GM21381 (cell line): ENCODE results near the gene FRS3.
"Not testable (repeated sequence)": the region's sequence is repeated elsewhere in the genome, so short reads cannot be mapped to it uniquely, and the experiment has no call there.

Experiments used
- ATAC-seq: cut with Tn5 transposase; IDR thresholded peaks from one replicate; pipeline ENCODE4 v1.9.1; 2021; ENCODE audit warnings: mild to moderate bottlenecking, moderate library complexity; ENCODE audit not compliant: unreplicated experiment

The FRS3 gene

DNA sequence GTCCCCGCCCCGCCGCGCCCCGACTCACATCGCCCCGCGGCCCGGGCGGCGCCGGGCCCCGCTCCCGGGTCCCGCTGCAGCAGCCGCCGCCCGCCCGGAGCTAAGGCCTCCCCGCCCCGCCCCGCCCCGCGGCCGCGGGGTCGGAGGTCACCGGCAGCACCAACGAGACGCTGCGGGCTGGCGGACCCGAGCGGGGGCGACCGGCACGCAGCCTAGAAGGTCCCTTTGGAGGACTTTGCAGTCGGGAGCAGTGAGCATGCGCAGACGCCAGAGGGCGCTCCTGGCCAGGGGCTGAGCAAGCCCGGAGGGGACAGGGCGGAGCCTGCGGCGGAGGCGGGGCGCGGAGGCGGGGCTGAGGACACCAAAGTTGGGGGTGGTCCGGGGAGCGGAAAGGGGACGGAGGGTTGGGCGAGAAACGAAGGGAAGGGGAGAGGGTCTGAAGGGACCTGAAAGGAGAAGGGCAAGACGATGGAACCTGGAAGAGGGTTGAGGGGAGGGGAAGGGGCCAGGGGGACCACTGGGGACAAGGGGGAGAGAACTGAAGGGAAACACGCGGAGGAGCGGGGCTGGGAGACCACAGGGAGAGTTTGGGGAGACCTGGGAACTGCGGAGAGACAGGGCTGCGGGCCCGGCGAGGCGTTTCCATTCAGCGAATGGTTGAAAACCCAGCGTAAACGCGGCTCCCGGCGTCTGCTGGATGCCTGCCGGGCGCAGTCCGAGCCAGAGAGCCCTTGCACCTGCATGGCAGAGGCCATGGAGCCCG is at the start of gene FRS3:
Gene FRS3 (minus strand): TSS at position 113 of the 763 bp plus-strand sequence. CDS start 2,913 bp downstream, outside the sequence.
- ATAC-seq: peak; percentile 86

GRCh38 chr6:41826343-41827022 is 46.8 kb upstream of the FRS3 start:
- ATAC-seq: no peak

DNA sequence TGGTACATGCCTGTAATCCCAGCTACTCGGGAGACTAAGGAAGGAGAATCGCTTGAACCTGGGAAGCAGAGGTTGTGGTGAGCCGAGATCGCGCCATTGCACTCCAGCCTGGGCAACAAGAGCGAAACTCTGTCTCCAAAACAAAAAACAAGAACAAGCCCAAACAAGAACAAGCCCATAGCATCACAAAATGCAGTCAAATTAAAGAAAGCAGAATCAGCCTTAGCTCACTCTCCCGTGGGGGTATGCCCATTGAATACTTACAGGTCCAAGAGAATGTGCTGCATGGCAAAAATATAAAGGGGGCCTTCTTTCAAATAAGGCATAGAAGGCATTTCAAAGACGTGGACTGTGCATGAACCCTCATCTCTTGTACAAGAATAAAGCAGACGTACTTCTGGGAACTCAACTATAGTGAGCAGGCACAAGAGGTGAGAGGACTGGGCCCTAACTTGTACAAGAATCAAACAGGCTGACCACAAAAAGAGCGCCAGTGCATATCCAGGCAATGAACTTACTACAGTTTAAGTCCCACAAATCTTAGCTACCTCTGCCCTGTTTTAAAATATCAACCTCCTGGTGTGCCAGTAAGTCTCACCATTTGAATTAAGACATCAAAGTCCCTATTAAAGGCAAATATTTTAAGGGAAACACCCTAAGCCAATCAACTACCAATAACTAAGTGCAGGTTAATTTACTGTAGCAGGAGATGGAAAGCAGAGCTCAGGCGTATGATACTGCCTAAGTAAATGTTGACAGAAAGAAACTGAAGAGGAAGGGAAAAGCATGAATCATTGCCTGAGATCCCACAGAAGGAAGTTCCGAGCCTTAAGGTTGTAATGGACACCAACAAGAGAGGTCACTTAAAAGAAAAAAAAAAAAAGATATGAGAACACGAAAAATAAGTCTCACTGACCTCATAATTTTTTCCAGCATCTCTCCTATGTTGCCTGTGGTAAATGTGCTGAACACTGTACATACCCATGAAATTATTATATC is 45.2 kb upstream of the FRS3 start:
- ATAC-seq: no peak

GRCh38 chr6:41823178-41823577 is 43.5 kb upstream of the FRS3 start:
- ATAC-seq: no peak

GRCh38 chr6:41822021-41822420 is 42.3 kb upstream of the FRS3 start:
- ATAC-seq: no peak

- ATAC-seq: no peak
Observed at GRCh38 chr6:41821266-41821665, 41.6 kb upstream of the FRS3 start.

DNA sequence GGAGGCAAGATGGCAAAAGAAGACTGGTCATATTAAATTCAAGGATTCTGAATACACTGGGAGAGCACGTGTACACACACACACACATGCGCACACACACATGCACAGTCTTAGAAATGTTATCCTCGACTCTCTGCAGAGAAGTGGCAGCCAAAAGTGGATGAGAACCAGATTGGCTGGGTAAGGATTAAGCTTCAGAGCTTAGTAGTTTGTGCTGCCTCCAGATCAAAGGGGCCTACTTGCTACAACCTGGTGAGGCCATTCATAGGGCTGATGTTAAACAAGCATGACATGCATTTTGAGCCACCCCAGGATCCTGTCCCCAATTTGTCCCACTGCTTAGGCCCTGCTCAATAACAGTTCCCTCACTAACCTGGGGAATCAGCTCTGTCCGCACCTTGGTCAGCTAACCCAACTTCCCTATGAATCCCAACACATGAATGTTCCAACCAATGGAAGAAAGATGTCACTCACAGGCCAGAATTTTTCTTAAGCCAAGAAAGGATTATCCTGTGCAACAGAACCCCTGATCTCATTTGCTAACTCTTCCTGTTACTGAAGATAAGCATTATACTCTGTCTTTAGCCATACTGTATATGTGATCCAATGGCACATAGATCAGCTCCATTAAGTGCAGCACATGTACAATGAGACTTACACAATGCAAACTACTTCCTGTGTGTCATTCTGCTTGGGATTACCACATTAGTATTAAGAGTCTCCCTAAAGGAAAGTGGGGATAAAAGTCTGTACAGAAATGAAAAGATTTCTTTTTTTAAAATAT is 38.8 kb upstream of the FRS3 start:
- ATAC-seq: no peak

GRCh38 chr6:41815587-41815986 is 35.9 kb upstream of the FRS3 start:
- no peak for ATAC-seq

GRCh38 chr6:41814629-41815028 is 34.9 kb upstream of the FRS3 start:
- ATAC-seq: no peak

DNA sequence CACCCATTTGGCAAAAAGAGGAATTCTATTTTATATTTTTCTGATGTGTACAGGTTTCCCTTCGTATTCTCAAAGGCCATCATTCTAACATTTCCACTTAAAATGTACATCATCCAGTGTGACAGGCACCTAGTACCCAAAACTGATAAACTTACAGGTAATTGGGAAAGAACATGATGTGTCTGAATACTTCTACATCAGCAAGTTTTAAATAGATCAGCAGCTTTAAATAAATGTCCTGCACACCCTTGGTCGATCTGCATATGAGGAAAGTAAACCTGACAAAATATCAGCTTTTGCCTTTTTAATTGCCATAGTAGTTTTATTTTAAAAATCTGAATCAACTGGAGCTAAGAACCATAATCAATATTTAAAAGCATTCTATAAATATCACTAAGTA is 34.3 kb upstream of the FRS3 start:
- ATAC-seq: no peak

DNA sequence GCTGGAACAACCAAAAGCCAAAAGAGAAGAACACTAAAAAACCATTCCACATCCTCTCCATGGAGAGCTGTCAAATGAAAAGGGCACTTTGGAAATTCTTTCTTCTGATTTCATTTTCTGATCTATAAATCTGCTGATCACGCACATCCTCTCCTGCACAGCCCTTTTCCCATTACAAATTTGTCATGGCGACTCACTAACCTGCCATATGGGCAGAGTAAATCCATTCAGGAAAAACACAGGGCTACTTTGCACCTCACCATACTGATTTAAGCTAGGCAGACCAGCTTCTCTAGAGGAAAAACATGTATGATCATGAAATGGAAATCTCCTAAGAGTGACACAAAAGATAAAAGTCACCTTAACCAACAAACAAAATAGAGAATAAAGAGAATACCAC is 33.8 kb upstream of the FRS3 start:
- ATAC-seq: no peak

- ATAC-seq: not testable (repeated sequence)
Observed at GRCh38 chr6:41811946-41812345, 32.2 kb upstream of the FRS3 start.

- ATAC-seq: no peak
Observed at GRCh38 chr6:41811095-41811494, 31.4 kb upstream of the FRS3 start.

- no peak for ATAC-seq
Observed at GRCh38 chr6:41805830-41806774, 26.4 kb upstream of the FRS3 start.

DNA sequence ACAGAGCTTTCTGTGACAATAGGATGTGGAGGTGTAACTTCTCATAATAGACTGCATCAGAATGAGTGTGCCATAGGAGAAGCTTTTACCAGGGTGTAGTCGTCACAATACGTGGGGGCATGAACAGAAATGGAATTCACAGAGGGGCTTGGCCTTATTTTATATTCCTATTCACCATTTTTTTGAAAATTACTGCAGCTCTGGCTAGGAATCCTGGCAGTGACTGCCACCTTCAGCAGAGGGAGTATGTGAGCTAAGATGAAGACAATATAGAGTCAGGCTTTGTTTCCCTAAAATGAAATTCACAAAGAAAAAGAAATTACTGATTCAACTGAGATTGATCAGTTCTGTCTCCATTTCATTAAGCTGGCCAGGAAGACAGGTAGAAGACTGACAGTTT is 21.7 kb upstream of the FRS3 start:
- no peak for ATAC-seq

DNA sequence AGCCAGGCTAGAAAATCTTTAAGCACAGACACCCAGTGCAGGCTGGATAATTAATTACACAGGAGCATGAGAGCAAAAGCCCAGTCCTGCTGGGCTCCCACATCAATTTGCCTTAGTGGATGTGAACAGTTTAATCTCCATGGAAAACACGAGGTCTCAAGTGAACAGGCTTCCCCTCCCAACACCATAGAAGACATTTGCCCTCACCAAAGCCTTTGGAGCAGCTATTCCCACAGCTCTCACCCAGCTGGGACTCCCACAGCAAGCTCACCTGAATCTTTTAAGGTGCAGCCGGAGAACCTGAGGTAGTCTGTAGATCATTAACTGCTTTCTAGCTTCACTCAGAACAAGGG is 19.8 kb upstream of the FRS3 start:
- ATAC-seq: no peak

DNA sequence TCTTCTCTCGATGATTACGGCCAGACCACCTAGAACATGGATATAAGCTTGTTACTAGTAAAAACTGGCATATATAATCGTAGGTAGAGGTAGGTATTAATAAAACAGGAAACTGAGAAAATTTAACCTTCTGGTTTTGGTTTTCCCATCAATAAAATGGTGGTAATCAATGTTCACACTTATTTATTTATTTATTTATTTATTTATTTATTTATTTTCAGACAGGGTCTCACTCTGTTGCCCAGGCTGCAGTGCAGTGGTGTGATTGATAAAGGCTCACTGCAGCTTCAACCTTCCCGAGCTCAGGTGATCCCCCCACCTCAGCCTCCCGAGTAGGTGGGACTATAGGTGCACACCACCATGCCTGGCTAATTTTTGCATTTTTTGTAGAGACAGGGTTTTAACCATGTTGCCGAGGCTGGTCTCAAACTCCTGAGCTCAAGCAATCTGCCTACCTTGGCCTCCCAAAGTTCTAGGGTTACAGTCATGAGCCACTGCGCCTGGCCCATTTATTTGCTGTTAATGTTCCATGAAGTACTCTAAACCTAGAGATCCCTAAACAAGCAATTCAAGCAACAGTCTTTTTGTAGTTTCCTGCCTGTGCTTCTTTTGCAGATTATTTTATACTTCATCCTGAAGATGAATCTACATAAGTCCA is 19.3 kb upstream of the FRS3 start:
- no peak for ATAC-seq

GRCh38 chr6:41796474-41796873 is 16.8 kb upstream of the FRS3 start:
- ATAC-seq: no peak

GRCh38 chr6:41791984-41792383 is 12.3 kb upstream of the FRS3 start:
- no peak for ATAC-seq
